Progenitor cell of endocrine pancreas (in vitro differentiated cells): ENCODE measurements around the gene C2CD2L. TPM values are rescaled to one million over a fixed set of nuclear protein-coding genes. Genes with fewer than 3 reads are reported as not detected.
A peak's percentile ranks its signal among the peaks of the same experiment; 100 is the strongest.
"Not testable (repeated sequence)": the region's sequence is repeated elsewhere in the genome, so short reads cannot be mapped to it uniquely, and the experiment has no call there.

Experiments
- DNase-seq: peaks from one replicate; pipeline ENCODE4 v3.0.0; 2021; ENCODE audit warnings: low spot score; ENCODE audit not compliant: unreplicated experiment
- H3K27ac Mint-ChIP-seq: 2 replicates; pipeline ENCODE4 v1.8.0; 2021; ENCODE audit warnings: mild to moderate bottlenecking, moderate library complexity, mixed read lengths
- H3K27me3 Mint-ChIP-seq: 2 replicates; pipeline ENCODE4 v1.8.0; 2021; ENCODE audit warnings: mixed read lengths
- H3K36me3 Mint-ChIP-seq: 2 replicates; pipeline ENCODE4 v1.8.0; 2022; ENCODE audit warnings: mixed read lengths; ENCODE audit not compliant: insufficient read depth
- H3K4me1 Mint-ChIP-seq: 2 replicates; pipeline ENCODE4 v1.8.0; 2021; ENCODE audit warnings: low read depth, mixed read lengths
- H3K4me3 Mint-ChIP-seq: 2 replicates; pipeline ENCODE4 v1.8.0; 2021; ENCODE audit warnings: low read depth, mild to moderate bottlenecking, moderate library complexity, mixed read lengths
- H3K9me3 Mint-ChIP-seq: 2 replicates; pipeline ENCODE4 v1.8.0; 2021; ENCODE audit warnings: low read depth, mixed read lengths
- CTCF ChIP-seq: fragments of 200-600 bp; sonication (generic); IDR thresholded peaks from one replicate; pipeline ENCODE4 v1.5.0; 2021; ENCODE audit warnings: antibody characterized with exemption, mild to moderate bottlenecking; ENCODE audit not compliant: unreplicated experiment
- total RNA-seq: library from RNA; stranded (reverse); gene quantifications from 2 replicates; pipeline ENCODE4 v1.2.1, GENCODE V29; 2021

Gene C2CD2L
- total RNA-seq, 1 donor from 2014 or later, result 7.3 TPM

- peaks cover 18% of the 10 kb centered on the region for H3K36me3 Mint-ChIP-seq
- peak overlapping the region; percentile 78 for H3K4me3 Mint-ChIP-seq
- H3K27ac Mint-ChIP-seq, result peak overlapping the region; percentile 99
- no peaks in the 10 kb centered on the region for H3K27me3 Mint-ChIP-seq
- H3K9me3 Mint-ChIP-seq, result no peaks in the 10 kb centered on the region
- H3K4me1 Mint-ChIP-seq, result peaks cover 16% of the 10 kb centered on the region
- peak; percentile 54 for DNase-seq
- peak; percentile 37 for TF ChIP-seq CTCF
Measured at GRCh38 chr11:119100994-119101758, 6.0 kb upstream of the C2CD2L start.

- no peaks in the 10 kb centered on the region for H3K27me3 Mint-ChIP-seq
- peak; percentile 61 for DNase-seq
- no peaks in the 10 kb centered on the region for H3K9me3 Mint-ChIP-seq
- H3K27ac Mint-ChIP-seq, result peak within 1 kb of the TSS; percentile 99
- peaks cover 13% of the 10 kb centered on the region for H3K36me3 Mint-ChIP-seq
- TF ChIP-seq CTCF, result no peak
- peaks cover 19% of the 10 kb centered on the region for H3K4me1 Mint-ChIP-seq
- H3K4me3 Mint-ChIP-seq, result peak within 1 kb of the TSS; percentile 78
Measured at GRCh38 chr11:119101759-119102423, 5.3 kb upstream of the C2CD2L start, which contains the start of gene DPAGT1. DPAGT1 (minus strand) TSS chr11:119101853; CDS start chr11:119101655, 198 bp downstream.

GRCh38 chr11:119103161-119103664 lies 3.9 kb upstream of the C2CD2L start:
- H3K4me3 Mint-ChIP-seq, result peak overlapping the region; percentile 78
- not testable (repeated sequence) for H3K36me3 Mint-ChIP-seq, DNase-seq, H3K27me3 Mint-ChIP-seq, H3K9me3 Mint-ChIP-seq
- H3K4me1 Mint-ChIP-seq, result peaks cover 19% of the 10 kb centered on the region
- H3K27ac Mint-ChIP-seq, result peak overlapping the region; percentile 99

- Mint-ChIP-seq H3K27ac (no peak overlapping the region), H3K9me3 (no peaks in the 10 kb centered on the region), H3K36me3 (peaks cover under 1% of the 10 kb centered on the region), H3K4me3 (peak overlapping the region; percentile 27), H3K27me3 (peaks cover 9% of the 10 kb centered on the region), H3K4me1 (peaks cover 21% of the 10 kb centered on the region)
- DNase-seq, result no peak
- TF ChIP-seq CTCF, result no peak
Measured at GRCh38 chr11:119103793-119104192, 3.4 kb upstream of the C2CD2L start.

- Mint-ChIP-seq H3K4me1 (peaks cover 4% of the 10 kb centered on the region), H3K36me3 (no peaks in the 10 kb centered on the region), H3K9me3 (no peaks in the 10 kb centered on the region), H3K27ac (no peak overlapping the region), H3K27me3 (peaks cover 15% of the 10 kb centered on the region), H3K4me3 (peak overlapping the region; percentile 76)
- TF ChIP-seq CTCF, result no peak
- DNase-seq, result no peak
Measured at GRCh38 chr11:119107538-119108145, 498 bp downstream of the C2CD2L start.
